Esophagus muscularis mucosa (tissue), 4 donors: ENCODE measurements around the gene PEPD. TPM values are rescaled to one million over a fixed set of nuclear protein-coding genes. Genes with fewer than 3 reads are reported as not detected.

Source experiments
- DNase-seq: peaks from one replicate; pipeline ENCODE4 v3.0.0-alpha.2; 2017; ENCODE audit errors: extremely low spot score
- H3K27ac ChIP-seq, 4 donors: fragments of 200-600 bp; sonication (generic); replicated peaks in 1 of 4; 1 replicate in 3 of 4; 2 replicates in 1 of 4; pipeline ENCODE4 v1.5.1; 2016 to 2019; ENCODE audit warnings: mild to moderate bottlenecking in 1 of 4
- H3K27me3 ChIP-seq, 4 donors: fragments of 200-600 bp; sonication (generic); one replicate each; pipeline versions ENCODE4 v1.5.1 to v1.6.0; 2016 to 2019
- H3K36me3 ChIP-seq, 4 donors: fragments of 200-600 bp; sonication (generic); one replicate each; pipeline ENCODE4 v1.5.1; 2016 to 2019
- H3K4me1 ChIP-seq, 4 donors: fragments of 200-600 bp; sonication (generic); one replicate each; pipeline ENCODE4 v1.5.1; 2016 to 2019
- H3K4me3 ChIP-seq, 4 donors: fragments of 200-600 bp; sonication (generic); 1 replicate in 2 of 4; 2 replicates in 2 of 4; pipeline ENCODE4 v1.5.1; 2016 to 2019; ENCODE audit warnings: mild to moderate bottlenecking in 4 of 4, moderate library complexity in 1 of 4
- H3K9me3 ChIP-seq, 4 donors: fragments of 200-600 bp; sonication (generic); 1 replicate in 3 of 4; 2 replicates in 1 of 4; pipeline ENCODE4 v1.5.1; 2016 to 2019
- CTCF ChIP-seq, 3 experiments: fragments of 200-600 bp in 2 of 3; fragments of 450-650 bp in 1 of 3; sonication (generic) in 2 of 3; IDR thresholded peaks; one replicate each; pipeline ENCODE4 v1.5.1; 2017 to 2019; ENCODE audit warnings: antibody characterized with exemption in 3 of 3, mild to moderate bottlenecking in 2 of 3, moderate library complexity in 1 of 3
- EP300 ChIP-seq: sonication (generic); formaldehyde crosslinking; IDR thresholded peaks from one replicate; pipeline ENCODE4 v1.6.1; 2017; ENCODE audit warnings: antibody characterized with exemption
- POLR2A ChIP-seq: fragments of 450-650 bp; IDR thresholded peaks from one replicate; pipeline ENCODE4 v1.6.1; 2017; ENCODE audit warnings: antibody characterized with exemption, moderate library complexity, mild to moderate bottlenecking, low read depth
- POLR2AphosphoS5 ChIP-seq, 2 donors: sonication (generic); formaldehyde crosslinking; IDR thresholded peaks; one replicate each; pipeline ENCODE4 v1.6.1; 2017; ENCODE audit warnings: antibody characterized with exemption in 2 of 2
- WGBS: methylation state at CpG from one replicate; pipeline ENCODE4 v1.1.5; 2018; 5-methylcytosine and 5-hydroxymethylcytosine counted together
- intact Hi-C: fragments of 100-400 bp; cut with DNase I; formaldehyde crosslinking; loops from one replicate; pipeline ENCODE4 v1.15.1; 2023
- total RNA-seq, 4 donors: library from RNA; depleted of rRNA; stranded (reverse); fragments of >200 nt; gene quantifications; one replicate each; pipeline versions ENCODE4 v1.1.0 to v1.2.1, GENCODE V29; 2016

Gene PEPD
- total RNA-seq, 4 donors from 2014 or later = 59.8 to 90.9 (median 73.0) TPM

DNA sequence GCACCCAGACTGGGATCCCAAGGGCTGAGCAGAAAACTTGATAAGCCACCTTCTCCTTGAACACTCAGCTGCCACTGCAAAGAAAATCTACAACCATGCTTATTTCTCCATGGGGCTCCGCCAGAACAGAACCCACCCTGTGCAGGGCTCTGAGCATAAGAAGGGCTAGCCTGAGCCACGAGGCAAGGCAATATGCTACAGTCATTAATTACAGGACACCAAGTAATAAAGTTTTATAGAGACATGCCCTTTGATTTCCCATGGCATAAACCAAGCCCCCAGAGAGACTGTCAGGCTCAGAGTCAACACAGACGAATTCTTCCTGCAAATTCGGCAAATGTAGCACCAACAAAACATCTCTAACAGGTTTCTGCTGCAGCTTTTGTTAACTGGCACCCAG lies 5.7 kb downstream of the PEPD start:
- 78% methylated on average over 4 of the region's 4 CpGs for WGBS
- DNase-seq = no peak
- no peak overlapping the region for H3K4me3 ChIP-seq

GRCh38 chr19:33514885-33515551 lies 6.6 kb downstream of the PEPD start:
- Histone ChIP-seq H3K36me3 (peaks cover 5 to 31% (median 26%) of the 10 kb centered on the region in 4 donors), H3K27me3 (no peaks in the 10 kb centered on the region), H3K4me3 (no peak overlapping the region), H3K4me1 (peaks cover 0 to 21% (median 3%) of the 10 kb centered on the region in 4 donors), H3K27ac (no peak overlapping the region), H3K9me3 (no peaks in the 10 kb centered on the region)
- whole genome bisulfite sequencing = 79% methylated on average over 25 of the region's 25 CpGs
- intact Hi-C loops = no loop called here
- DNase-seq = no peak
- TF ChIP-seq POLR2A = no peak
- no peak for TF ChIP-seq CTCF (IDR thresholded peaks at IDR 0.05)
- TF ChIP-seq EP300 = no peak
- TF ChIP-seq POLR2AphosphoS5 (IDR thresholded peaks at IDR 0.05) = no peak

More for the DNA sequence above, 5.7 kb downstream of the PEPD start:
- Histone ChIP-seq H3K9me3 (no peaks in the 10 kb centered on the region), H3K4me1 (peaks cover 4 to 30% (median 12%) of the 10 kb centered on the region in 4 donors), H3K27me3 (no peaks in the 10 kb centered on the region), H3K27ac (no peak overlapping the region), H3K36me3 (peaks cover 5 to 22% (median 17%) of the 10 kb centered on the region in 4 donors)
- TF ChIP-seq POLR2AphosphoS5 (IDR thresholded peaks at IDR 0.05) (no peak), CTCF (IDR thresholded peaks at IDR 0.05) (no peak), EP300 (no peak), POLR2A (no peak)
- intact Hi-C loops = no loop called here

DNA sequence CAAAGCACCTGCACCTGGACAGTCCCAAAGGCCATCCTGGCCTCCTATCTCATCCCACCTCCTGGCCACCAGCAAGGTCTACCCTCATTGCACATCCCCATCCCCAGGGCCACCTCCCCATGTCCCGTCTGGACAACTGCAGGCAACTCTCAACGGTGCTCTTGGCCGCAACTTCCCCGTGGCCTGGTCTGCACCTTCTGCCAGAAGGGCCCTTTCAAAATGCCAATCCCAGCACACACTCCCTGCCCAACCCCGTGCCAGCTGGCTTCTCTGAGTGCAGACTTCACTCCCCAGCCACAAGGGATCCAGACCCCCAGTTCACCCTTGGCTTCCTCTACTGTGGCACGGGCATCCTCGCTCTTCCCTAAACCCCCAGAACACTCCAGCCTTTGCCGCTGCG lies 8.2 kb downstream of the PEPD start:
- intact Hi-C loops = no loop called here
- no peak overlapping the region for H3K4me3 ChIP-seq
- no peaks in the 10 kb centered on the region for H3K27me3 ChIP-seq
- TF ChIP-seq EP300 (no peak), CTCF (IDR thresholded peaks at IDR 0.05) (no peak), POLR2A (no peak), POLR2AphosphoS5 (IDR thresholded peaks at IDR 0.05) (no peak)
- DNase-seq = no peak
- H3K4me1 ChIP-seq = peaks cover 0 to 10% (median 7%) of the 10 kb centered on the region in 4 donors
- peaks cover 13 to 47% (median 37%) of the 10 kb centered on the region in 4 donors for H3K36me3 ChIP-seq
- H3K27ac ChIP-seq = no peak overlapping the region
- WGBS = 94% methylated on average over 9 of the region's 9 CpGs
- H3K9me3 ChIP-seq = no peaks in the 10 kb centered on the region

DNA sequence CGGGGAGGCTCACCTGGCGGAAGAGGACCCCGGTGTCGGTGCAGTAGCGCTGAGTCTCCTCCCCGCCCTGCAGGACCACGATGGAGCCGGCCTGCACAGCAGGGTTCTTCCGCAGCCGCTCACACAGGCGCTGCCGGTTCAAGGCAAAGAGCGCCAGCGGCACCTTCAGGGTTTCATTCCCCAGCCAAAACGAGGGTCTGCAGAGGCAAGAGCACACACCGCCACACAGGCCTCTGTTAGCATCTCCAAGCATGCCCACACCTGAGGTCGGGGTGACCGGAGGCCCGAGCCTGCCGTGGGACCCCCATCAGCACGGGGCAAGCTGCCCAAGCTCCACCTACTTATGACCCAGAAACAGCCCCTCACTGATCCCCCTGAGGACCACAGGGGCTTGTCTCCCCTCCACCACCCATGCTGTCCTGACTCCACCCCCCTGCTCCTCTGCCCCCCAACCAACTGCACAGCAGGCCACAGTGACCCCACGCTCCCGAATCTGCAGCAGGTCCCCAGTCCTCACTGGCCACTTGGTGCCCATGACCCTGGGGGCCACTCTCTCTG lies 8.9 kb downstream of the PEPD start:
- TF ChIP-seq POLR2AphosphoS5 (IDR thresholded peaks at IDR 0.05) (no peak), POLR2A (no peak)
- intact Hi-C loops = no loop called here
- peaks cover 13 to 49% (median 40%) of the 10 kb centered on the region in 4 donors for H3K36me3 ChIP-seq
- no peak overlapping the region for H3K27ac ChIP-seq
- 97% methylated on average over 13 of the region's 23 CpGs for WGBS
- H3K9me3 ChIP-seq = no peaks in the 10 kb centered on the region
- H3K27me3 ChIP-seq = no peaks in the 10 kb centered on the region
- H3K4me3 ChIP-seq = no peak overlapping the region
- no peak for DNase-seq
- peaks cover 0 to 18% (median 10%) of the 10 kb centered on the region in 4 donors for H3K4me1 ChIP-seq

- Histone ChIP-seq H3K4me3 (no peak overlapping the region), H3K9me3 (no peaks in the 10 kb centered on the region), H3K36me3 (peaks cover 13 to 49% (median 40%) of the 10 kb centered on the region in 4 donors), H3K27me3 (no peaks in the 10 kb centered on the region), H3K4me1 (peaks cover 0 to 23% (median 10%) of the 10 kb centered on the region in 4 donors), H3K27ac (no peak overlapping the region)
- intact Hi-C loops = no loop called here
- 96% methylated on average over 3 of the region's 3 CpGs for WGBS
- no peak for DNase-seq
- TF ChIP-seq POLR2A (no peak), POLR2AphosphoS5 (IDR thresholded peaks at IDR 0.05) (no peak), CTCF (IDR thresholded peaks at IDR 0.05) (no peak), EP300 (no peak)
These were observed 9.6 kb downstream of the PEPD start for GRCh38 chr19:33512021-33512420.
